ENCODE results near the gene CCR5AS.
"Not testable (repeated sequence)": the region's sequence is repeated elsewhere in the genome, so short reads cannot be mapped to it uniquely, and the experiment has no call there.

The CCR5AS gene

GRCh38 chr3:46356276-46356675, 50.6 kb downstream of the CCR5AS start:
- DNase-seq (ENCODE audit: low read depth): no peak

DNA sequence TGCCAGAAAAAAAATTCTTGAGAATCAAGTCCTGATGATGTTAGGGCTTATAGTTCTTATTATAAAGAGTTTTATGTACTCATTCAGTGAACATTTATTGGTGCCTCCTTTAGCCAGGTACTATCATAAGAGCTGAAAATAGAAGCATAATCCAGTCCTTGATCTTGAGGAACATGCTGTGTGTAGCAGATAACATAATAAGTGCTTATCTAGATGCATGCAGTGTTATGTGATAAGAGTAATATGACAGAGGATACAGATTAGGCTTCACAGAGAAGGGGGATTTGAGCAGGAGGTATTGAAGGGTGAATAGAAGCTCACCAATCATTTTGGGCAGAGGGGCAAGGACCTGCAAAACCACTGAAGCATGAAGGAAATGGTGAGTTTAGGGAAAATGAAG, 51.9 kb downstream of the CCR5AS start:
- DNase-seq (ENCODE audit: low read depth): no peak

DNA sequence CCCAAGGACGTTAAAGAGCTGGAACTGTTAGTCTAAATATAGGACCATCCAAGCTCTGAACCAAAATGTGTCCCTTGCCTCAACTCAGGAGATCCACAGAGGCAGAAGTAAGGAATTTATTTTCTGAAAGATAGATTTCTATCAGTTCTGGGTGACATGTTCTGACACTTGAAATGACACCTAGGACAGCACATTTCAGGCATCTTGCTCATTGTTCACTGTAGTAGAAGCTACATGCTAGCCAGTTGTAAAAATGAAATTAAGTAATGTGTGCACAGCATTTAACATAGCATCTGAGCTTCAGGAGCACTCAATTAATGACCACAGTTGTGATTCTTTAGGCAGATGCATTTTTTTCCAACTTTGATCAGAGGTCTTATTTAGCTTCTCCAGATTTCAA, 52.4 kb downstream of the CCR5AS start:
- no peak for DNase-seq (ENCODE audit: low read depth)

- no peak for DNase-seq (ENCODE audit: low read depth)
Measured at GRCh38 chr3:46353647-46354410, 53.0 kb downstream of the CCR5AS start, which contains the start of gene CCR2. CCR2 (plus strand) TSS chr3:46354111; CDS start chr3:46357528, 3,417 bp downstream.

- DNase-seq (ENCODE audit: low read depth): no peak
Measured at GRCh38 chr3:46353090-46353489, 53.8 kb downstream of the CCR5AS start.

DNA sequence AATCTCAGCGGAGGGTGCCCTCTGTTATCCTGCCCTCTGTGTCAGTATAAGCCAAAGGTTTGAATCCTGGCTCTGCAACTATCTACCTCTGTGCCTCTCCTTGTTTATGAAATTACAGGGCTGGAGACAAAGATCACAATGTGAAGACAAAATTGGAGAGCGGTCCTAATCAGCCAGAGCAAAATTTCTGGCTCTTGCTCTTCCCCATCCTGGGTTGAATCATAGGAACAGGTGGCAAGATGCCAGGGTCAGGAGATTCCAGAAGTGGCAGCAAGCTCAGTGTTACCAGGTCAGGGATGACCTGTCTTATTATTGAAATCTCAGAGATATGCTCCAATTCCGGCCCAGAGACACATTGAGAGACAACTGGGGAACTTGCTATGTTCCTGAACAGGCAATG, 55.2 kb downstream of the CCR5AS start:
- DNase-seq (ENCODE audit: low read depth): no peak

DNA sequence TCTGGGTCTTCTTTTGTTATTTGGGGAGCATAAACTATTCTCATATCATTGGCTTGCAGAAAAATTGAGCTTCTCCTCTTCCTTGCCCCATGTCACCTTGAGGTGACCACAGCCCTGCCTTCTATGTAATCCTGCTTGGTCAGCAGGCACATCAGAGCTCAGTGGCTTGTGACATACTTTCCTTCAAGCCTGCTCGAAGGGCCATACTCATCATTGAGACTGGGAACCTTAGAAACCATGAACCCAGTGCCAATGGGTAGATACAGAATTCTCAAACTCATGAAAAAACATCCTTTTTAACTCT, 56.7 kb downstream of the CCR5AS start:
- no peak for DNase-seq (ENCODE audit: low read depth)

DNA sequence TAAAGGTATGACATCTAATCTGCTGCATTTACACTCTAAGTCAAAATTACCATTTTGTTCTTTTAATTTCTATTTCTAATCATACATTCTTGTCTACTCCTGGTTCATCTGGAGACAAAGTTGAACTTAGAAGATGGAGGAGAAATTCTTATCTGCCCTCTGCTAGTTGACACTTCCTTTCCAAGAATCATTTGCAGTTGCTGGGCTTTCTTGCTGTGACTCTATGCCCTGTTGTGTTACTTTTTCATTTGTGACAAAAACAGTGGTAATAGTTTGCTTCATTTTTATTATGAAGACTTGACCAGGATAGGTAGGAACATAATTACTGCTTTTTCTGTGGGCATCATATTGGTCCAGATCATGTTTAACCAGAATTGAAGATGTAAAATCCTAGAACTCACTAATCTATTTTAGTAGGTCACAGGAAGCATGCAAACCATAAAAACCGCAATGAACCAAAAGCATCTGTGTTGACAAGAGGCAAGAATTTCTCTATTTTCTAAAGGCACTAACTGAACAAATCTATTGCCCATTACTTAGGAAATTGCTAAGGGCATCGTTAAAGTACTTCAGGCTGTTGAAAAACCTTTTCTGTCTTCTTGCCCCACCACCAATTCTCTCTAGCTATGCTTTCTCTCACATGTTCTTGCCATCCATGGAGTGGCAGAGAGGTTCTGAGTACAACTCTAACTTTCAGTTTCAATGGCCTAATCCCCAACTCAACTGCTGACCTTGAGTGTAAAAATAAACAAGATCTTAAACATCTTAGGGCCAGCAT, 57.2 kb downstream of the CCR5AS start:
- DNase-seq (ENCODE audit: low read depth): no peak

GRCh38 chr3:46348823-46349482, 57.9 kb downstream of the CCR5AS start:
- DNase-seq (ENCODE audit: low read depth): no peak

DNA sequence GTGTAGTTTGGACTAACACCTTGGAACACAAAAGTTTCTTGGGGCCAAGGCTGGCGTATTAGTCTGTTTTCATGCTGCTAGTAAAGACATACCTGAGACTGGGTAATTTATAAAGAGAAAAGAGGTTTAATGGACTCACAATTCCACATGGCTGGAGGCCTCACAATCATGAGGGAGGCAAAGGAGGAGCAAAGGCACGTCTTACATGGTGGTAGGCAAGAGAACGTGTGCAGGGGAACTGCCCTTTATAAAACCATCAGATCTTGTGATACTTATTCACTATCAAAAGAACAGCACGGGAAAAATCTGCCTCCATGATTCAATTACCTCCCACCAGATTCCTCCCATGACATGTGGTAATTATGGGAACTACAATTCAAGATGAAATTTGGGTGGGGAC, 62.4 kb downstream of the CCR5AS start:
- DNase-seq (ENCODE audit: low read depth): no peak

DNA sequence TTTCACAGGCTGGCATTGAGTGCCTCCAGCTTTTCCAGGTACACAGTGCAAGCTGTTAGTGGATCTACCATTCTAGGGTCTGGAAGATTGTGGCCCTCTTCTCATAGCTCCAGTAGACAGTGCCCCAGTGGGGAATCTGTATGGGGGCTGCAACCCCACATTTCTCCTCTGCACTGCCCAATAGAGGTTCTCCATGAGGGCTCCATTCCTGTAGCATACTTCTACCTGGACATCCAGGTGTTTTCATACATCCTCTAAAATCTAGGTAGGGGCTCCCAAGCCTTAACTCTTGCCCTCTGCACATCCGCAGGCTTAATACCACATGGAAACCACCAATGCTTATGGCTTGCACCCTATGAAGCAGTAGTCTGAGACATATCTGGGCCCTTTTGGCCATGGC, 68.0 kb downstream of the CCR5AS start:
- no peak for DNase-seq (ENCODE audit: low read depth)

DNA sequence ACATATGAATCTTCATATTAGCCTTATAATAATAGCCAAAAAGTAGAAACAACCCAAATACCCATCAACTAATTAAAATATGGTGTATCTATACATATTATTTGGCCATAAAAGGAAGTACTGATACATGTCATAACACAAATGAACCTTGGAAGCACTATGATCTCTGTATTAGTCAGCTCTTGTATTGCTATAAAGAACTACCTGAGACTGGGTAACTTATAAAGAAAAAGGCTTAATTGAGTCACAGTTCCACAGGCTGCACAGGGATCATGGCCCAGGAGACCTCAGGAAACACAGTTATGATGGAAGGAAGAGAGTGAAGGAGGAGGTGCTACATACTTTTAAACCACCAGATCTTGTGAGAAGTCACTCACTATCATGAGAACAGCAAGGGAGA, 69.0 kb downstream of the CCR5AS start:
- no peak for DNase-seq (ENCODE audit: low read depth)

DNA sequence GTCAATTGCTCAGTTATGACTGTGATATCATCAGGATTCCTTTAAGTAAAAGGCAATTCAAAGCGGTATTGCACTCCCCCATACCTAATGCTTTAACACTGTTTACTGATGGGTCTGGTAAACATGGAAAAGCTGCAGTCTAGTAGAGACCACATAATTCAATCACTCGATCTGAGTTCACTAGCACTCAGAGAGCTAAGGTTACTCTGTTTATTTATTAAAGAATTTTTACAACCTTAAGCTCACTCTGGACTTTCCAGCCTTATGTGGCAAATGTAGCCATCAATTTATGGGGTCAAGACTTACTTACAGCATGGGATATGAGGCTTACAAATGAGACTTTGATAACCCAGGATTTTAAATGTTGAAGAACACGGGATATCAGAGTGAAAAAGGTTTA, 71.3 kb downstream of the CCR5AS start:
- DNase-seq (ENCODE audit: low read depth): no peak

GRCh38 chr3:46334741-46335478, 72.0 kb downstream of the CCR5AS start:
- no peak for DNase-seq (ENCODE audit: low read depth)

GRCh38 chr3:46330676-46331075, 76.2 kb downstream of the CCR5AS start:
- not testable (repeated sequence) for DNase-seq (ENCODE audit: low read depth)

GRCh38 chr3:46325645-46326300, 81.1 kb downstream of the CCR5AS start:
- no peak for DNase-seq (ENCODE audit: low read depth)

DNA sequence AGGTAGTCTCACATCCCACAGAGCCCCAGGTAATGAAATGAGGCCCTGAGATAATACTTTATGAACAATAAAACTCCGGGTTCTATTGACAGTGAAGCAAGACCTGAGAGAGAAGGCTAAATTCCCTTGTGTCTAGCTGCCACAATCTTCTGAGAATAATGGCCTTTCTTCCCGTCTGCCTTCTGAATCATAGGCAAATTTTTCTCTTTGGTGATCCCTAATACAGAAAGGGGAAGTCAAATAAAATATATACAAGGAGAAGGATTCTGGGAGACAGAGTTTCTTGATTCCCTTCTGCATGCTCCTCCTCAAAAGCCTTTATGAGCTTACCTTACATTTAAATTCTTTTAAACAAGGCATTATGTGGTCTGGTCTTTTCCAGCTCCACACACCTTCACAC, 82.8 kb downstream of the CCR5AS start:
- DNase-seq (ENCODE audit: low read depth): no peak

DNA sequence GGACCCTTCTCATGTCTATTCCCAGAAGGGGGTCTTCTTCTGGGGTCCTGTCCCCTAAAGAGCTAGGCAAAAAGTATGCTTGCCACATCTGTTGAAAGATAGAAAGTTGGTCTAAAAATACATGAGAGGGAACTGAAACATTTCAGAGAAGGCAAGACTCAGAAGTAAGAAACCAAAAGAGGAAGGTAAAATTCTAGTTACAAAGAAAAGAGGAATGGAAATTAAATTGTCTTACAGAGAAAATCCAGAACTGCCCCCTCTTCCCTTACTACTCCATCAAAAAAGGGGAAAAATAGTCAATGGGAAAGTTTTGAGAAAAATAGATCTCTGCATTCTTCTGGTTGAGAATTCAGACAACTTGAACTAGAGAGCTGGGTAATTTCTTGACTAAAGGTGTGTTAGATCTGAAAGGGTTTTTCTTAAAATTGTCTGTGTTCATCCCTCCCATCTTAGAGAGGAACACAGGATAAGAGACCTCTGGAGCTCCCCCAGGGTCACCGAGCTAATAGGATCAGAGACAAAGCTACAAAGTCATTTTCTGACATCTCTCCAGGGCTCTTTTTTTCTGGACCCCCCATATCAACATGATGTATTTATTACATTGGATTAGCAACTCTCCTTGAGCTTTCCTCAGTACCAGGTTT, 85.3 kb downstream of the CCR5AS start:
- DNase-seq (ENCODE audit: low read depth): no peak

- no peak for DNase-seq (ENCODE audit: low read depth)
Measured at GRCh38 chr3:46318207-46318927, 88.5 kb downstream of the CCR5AS start.

DNA sequence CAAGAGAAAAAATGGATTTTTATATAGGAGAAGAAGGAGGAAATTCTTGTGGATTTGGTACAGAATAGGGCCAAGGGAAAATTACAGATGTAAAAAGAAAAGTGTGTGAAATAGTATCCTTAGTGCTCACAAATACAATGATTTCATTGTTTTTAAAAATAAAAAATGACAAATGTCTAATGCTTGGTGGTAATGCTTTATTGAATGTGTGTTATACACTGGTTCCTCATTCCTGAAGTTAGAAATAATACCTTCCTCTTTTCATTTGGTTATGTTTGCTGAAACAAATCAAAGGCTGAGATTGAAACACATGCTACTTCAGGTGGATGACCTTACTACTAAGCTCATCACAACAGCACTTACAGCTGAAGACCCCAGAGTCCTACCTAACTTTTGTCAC, 90.7 kb downstream of the CCR5AS start:
- DNase-seq (ENCODE audit: low read depth): no peak

DNA sequence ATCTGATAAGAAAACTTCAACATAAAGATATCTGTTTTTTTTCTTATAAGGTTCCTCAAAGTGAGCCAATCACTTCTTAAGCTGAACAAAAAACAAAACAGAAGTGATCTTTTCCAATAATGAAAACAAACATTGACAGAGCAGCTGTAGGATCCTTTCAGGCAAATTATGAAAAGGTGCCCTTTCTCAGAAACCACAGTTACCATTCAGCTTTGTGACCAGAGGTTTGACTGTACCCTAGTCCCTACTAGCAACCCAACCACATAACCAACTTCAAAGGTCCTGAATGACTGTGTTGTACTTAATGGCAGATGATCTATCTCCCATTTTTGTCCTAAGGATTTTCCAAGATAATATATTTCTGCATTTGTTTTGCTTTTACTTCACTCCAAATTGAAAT, 92.3 kb downstream of the CCR5AS start:
- DNase-seq (ENCODE audit: low read depth): no peak
